HepG2 (cell line): ENCODE results near the gene ANXA6. TPM values are rescaled to one million over a fixed set of nuclear protein-coding genes. Genes with fewer than 3 reads are reported as not detected.

Experiments used
- CEBPZ ChIP-seq: IDR thresholded peaks from 2 replicates; pipeline ENCODE4 v1.6.1; 2012; ENCODE audit warnings: low read length, improper control_type of control experiment
- HOMEZ ChIP-seq: IDR thresholded peaks from 2 replicates; pipeline ENCODE4 v1.6.1; 2016; ENCODE audit warnings: low read depth
- ISL2 ChIP-seq: sonication (generic); formaldehyde crosslinking; IDR thresholded peaks from 2 replicates; pipeline ENCODE4 v1.5.0; 2020; ENCODE audit warnings: missing genetic modification reagents
- ONECUT2 ChIP-seq: sonication (generic); formaldehyde crosslinking; IDR thresholded peaks from 2 replicates; pipeline ENCODE4 v1.4.0; 2020; ENCODE audit warnings: missing genetic modification reagents
- REST ChIP-seq, 2 experiments: IDR thresholded peaks; 2 replicates each; pipeline ENCODE4 v1.6.1; 2011 to 2012; ENCODE audit warnings: low read length in 2 of 2, borderline replicate concordance in 1 of 2, low read depth in 1 of 2, mild to moderate bottlenecking in 1 of 2, moderate library complexity in 1 of 2
- SAP130 ChIP-seq: IDR thresholded peaks from 2 replicates; pipeline ENCODE4 v1.6.1; 2016; ENCODE audit warnings: low read depth
- SP140L ChIP-seq: sonication (generic); formaldehyde crosslinking; IDR thresholded peaks from 2 replicates; pipeline ENCODE4 v1.4.0; 2020; ENCODE audit warnings: missing genetic modification reagents, borderline replicate concordance
- ZNF543 ChIP-seq: sonication (generic); formaldehyde crosslinking; IDR thresholded peaks from 2 replicates; pipeline ENCODE4 v1.4.0; 2020; ENCODE audit warnings: mild to moderate bottlenecking, missing genetic modification reagents
- ZUFSP ChIP-seq: sonication (generic); formaldehyde crosslinking; IDR thresholded peaks from 2 replicates; pipeline ENCODE4 v1.9.0; 2021; ENCODE audit warnings: missing genetic modification reagents, mild to moderate bottlenecking, borderline replicate concordance
- ZXDC ChIP-seq: sonication (generic); formaldehyde crosslinking; IDR thresholded peaks from 2 replicates; pipeline ENCODE4 v1.5.0; 2020; ENCODE audit warnings: mild to moderate bottlenecking, missing genetic modification reagents
- polyA plus RNA-seq, 8 experiments: library from polyadenylated mRNA; depleted of rRNA in 3 of 8; stranded (reverse) in 7 of 8; unstranded in 1 of 8; fragments of >200 nt; fragmentation: Illumina TruSeq in 4 of 8; extraction: Trizol in 4 of 8; gene quantifications; 2 replicates each; pipeline versions ENCODE4 v1.2.1 to v1.2.3, GENCODE V29; 2011 to 2016; ENCODE audit warnings: low read depth in 4 of 8, missing spikeins in 1 of 8, mixed read lengths in 1 of 8; ENCODE audit not compliant: insufficient read depth in 1 of 8
- total RNA-seq, 5 experiments: library from RNA; depleted of rRNA; stranded (reverse); fragments of >200 nt; fragmentation: Illumina TruSeq; extraction: Trizol; gene quantifications; 2 replicates each; pipeline ENCODE4 v1.2.3, GENCODE V29; 2016; ENCODE audit warnings: low read depth in 1 of 5

Gene ANXA6
- total and polyA plus RNA-seq, 2 of the 13 experiments (the other 11 are each of a cell fraction or from before 2014, with no cell fraction given), result 103 to 125 TPM

- TF ChIP-seq ZXDC (CRISPR knock-in tag), result peak; percentile 44; the same call in 1 of the 2 replicates
- peak; percentile 93 for TF ChIP-seq ZNF543
- peak; percentile 44 for TF ChIP-seq ISL2 (CRISPR knock-in tag)
- TF ChIP-seq SAP130 (CRISPR knock-in tag), result peak; percentile 86
- TF ChIP-seq REST (IDR thresholded peaks at IDR 0.05; ENCODE audit: borderline replicate concordance in 1 of 2, low read depth in 1 of 2, low read length in 2 of 2), result peak in 1 of 2 experiments; percentile 6; a peak in 1 of 4 replicates
- no peak; the same call in 1 of the 2 replicates for TF ChIP-seq HOMEZ (CRISPR knock-in tag)
- no peak for TF ChIP-seq ZUFSP (CRISPR knock-in tag)
- TF ChIP-seq CEBPZ, result no peak
- TF ChIP-seq SP140L (CRISPR knock-in tag), result no peak
- no peak for TF ChIP-seq ONECUT2 (CRISPR knock-in tag)
These were observed 76.8 kb downstream of the ANXA6 start, which contains the start of gene TNIP1 (continued) for GRCh38 chr5:151080613-151081430.
